ENCODE measurements around the gene CCDC192. TPM values are rescaled to one million over a fixed set of nuclear protein-coding genes. Genes with fewer than 3 reads are reported as not detected.
"Not testable (repeated sequence)": the region's sequence is repeated elsewhere in the genome, so short reads cannot be mapped to it uniquely, and the experiment has no call there.

CCDC192 gene
- total RNA-seq, 1 donor from 2014 or later: not detected

- TF ChIP-seq CTCF (IDR thresholded peaks at IDR 0.05): no peak
- no peak overlapping the region for H3K4me3 Mint-ChIP-seq (ENCODE audit: unreplicated experiment)
- DNase-seq (ENCODE audit: low spot score): no peak
- H3K9me3 Mint-ChIP-seq (ENCODE audit: low read depth): peaks cover 38% of the 10 kb centered on the region
- no peak overlapping the region for H3K27ac Mint-ChIP-seq (ENCODE audit: unreplicated experiment)
- peaks cover 8% of the 10 kb centered on the region for H3K36me3 Mint-ChIP-seq (ENCODE audit: low read depth)
- no peaks in the 10 kb centered on the region for H3K27me3 Mint-ChIP-seq (ENCODE audit: low read depth)
- H3K4me1 Mint-ChIP-seq (ENCODE audit: low read depth): no peaks in the 10 kb centered on the region
Measured at GRCh38 chr5:127777957-127778356, 74.8 kb downstream of the CCDC192 start.

GRCh38 chr5:127782450-127782849, 79.3 kb downstream of the CCDC192 start:
- not testable (repeated sequence) for DNase-seq (ENCODE audit: low spot score); H3K36me3 Mint-ChIP-seq (ENCODE audit: low read depth); H3K4me3 Mint-ChIP-seq (ENCODE audit: unreplicated experiment); H3K27me3 Mint-ChIP-seq (ENCODE audit: low read depth); H3K27ac Mint-ChIP-seq (ENCODE audit: unreplicated experiment); H3K4me1 Mint-ChIP-seq (ENCODE audit: low read depth)
- peaks cover 35% of the 10 kb centered on the region for H3K9me3 Mint-ChIP-seq (ENCODE audit: low read depth)

GRCh38 chr5:127785098-127785927, 82.1 kb downstream of the CCDC192 start:
- Mint-ChIP-seq H3K27me3 (ENCODE audit: low read depth) (no peaks in the 10 kb centered on the region), H3K4me1 (ENCODE audit: low read depth) (peaks cover 8% of the 10 kb centered on the region), H3K4me3 (ENCODE audit: unreplicated experiment) (no peak overlapping the region), H3K27ac (ENCODE audit: unreplicated experiment) (no peak overlapping the region), H3K36me3 (ENCODE audit: low read depth) (peaks cover 2% of the 10 kb centered on the region), H3K9me3 (ENCODE audit: low read depth) (peaks cover 25% of the 10 kb centered on the region)
- TF ChIP-seq CTCF (IDR thresholded peaks at IDR 0.05): no peak
- DNase-seq (ENCODE audit: low spot score): no peak

- Mint-ChIP-seq H3K27me3 (ENCODE audit: low read depth) (no peaks in the 10 kb centered on the region), H3K4me3 (ENCODE audit: unreplicated experiment) (no peak overlapping the region), H3K4me1 (ENCODE audit: low read depth) (no peaks in the 10 kb centered on the region), H3K36me3 (ENCODE audit: low read depth) (peaks cover 6% of the 10 kb centered on the region), H3K9me3 (ENCODE audit: low read depth) (peaks cover 27% of the 10 kb centered on the region), H3K27ac (ENCODE audit: unreplicated experiment) (no peak overlapping the region)
- DNase-seq (ENCODE audit: low spot score): no peak
- TF ChIP-seq CTCF (IDR thresholded peaks at IDR 0.05): no peak
Measured at GRCh38 chr5:127791439-127791838, 88.2 kb downstream of the CCDC192 start.

GRCh38 chr5:127791908-127792307, 88.7 kb downstream of the CCDC192 start:
- not testable (repeated sequence) for H3K27ac Mint-ChIP-seq (ENCODE audit: unreplicated experiment); H3K36me3 Mint-ChIP-seq (ENCODE audit: low read depth); DNase-seq (ENCODE audit: low spot score); H3K4me1 Mint-ChIP-seq (ENCODE audit: low read depth); H3K4me3 Mint-ChIP-seq (ENCODE audit: unreplicated experiment); H3K27me3 Mint-ChIP-seq (ENCODE audit: low read depth)
- H3K9me3 Mint-ChIP-seq (ENCODE audit: low read depth): peaks cover 27% of the 10 kb centered on the region

- no peak for TF ChIP-seq CTCF (IDR thresholded peaks at IDR 0.05)
- H3K36me3 Mint-ChIP-seq (ENCODE audit: low read depth): peaks cover 6% of the 10 kb centered on the region
Measured at GRCh38 chr5:127793052-127793451, 89.9 kb downstream of the CCDC192 start.

More at GRCh38 chr5:127793052-127793451, 89.9 kb downstream of the CCDC192 start:
- H3K27ac Mint-ChIP-seq (ENCODE audit: unreplicated experiment): no peak overlapping the region
- H3K4me3 Mint-ChIP-seq (ENCODE audit: unreplicated experiment): no peak overlapping the region
- DNase-seq (ENCODE audit: low spot score): no peak
- H3K27me3 Mint-ChIP-seq (ENCODE audit: low read depth): no peaks in the 10 kb centered on the region
- peaks cover 25% of the 10 kb centered on the region for H3K9me3 Mint-ChIP-seq (ENCODE audit: low read depth)
- H3K4me1 Mint-ChIP-seq (ENCODE audit: low read depth): no peaks in the 10 kb centered on the region

Measured in chondrocyte (in vitro differentiated cells).